PC-3 (cell line): Measurements from ENCODE around the gene NOX1.

ENCODE experiments used
- CTCF ChIP-seq: fragments of 300-600 bp; sonication (generic); conservative IDR thresholded peaks from 2 replicates; pipeline ENCODE4 v1.5.1; 2017; ENCODE audit warnings: antibody characterized with exemption, low read depth, mild to moderate bottlenecking, low read length
- EZH2 ChIP-seq: fragments of 300-600 bp; sonication (generic); IDR thresholded peaks from one replicate; pipeline ENCODE4 v1.6.1; 2017; ENCODE audit warnings: antibody characterized with exemption, mild to moderate bottlenecking, low read length; ENCODE audit not compliant: unreplicated experiment
- EZH2phosphoT487 ChIP-seq: fragments of 300-600 bp; sonication (generic); IDR thresholded peaks from 2 replicates; pipeline ENCODE4 v1.6.1; 2018; ENCODE audit warnings: mild to moderate bottlenecking, antibody characterized with exemption, low read length, borderline replicate concordance

DNA sequence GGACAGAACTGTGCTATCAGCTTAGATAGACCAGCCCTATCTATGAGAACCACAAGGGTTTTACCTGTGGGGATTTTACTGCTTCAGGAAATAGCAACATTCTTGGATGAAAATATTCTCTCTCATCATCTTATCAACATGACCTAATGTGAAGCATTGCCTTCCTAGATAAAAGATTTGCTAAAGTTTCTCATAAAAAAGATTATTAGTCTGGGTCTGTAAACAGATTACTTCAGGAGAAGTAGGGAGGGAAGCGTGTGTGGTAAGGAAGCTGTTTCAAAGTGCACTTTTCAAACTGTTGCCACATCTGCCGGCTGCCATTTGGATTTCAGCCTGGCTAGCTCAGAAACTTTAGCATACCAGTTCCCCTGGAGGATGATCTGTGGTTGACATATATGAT, at the start of gene NOX1:
- TF ChIP-seq CTCF: no peak
- no peak for TF ChIP-seq EZH2
- TF ChIP-seq EZH2phosphoT487: no peak
